Middle frontal gyrus (tissue), 1 donor: Measurements from ENCODE around the gene CYBA.
"Not testable (repeated sequence)": the region's sequence is repeated elsewhere in the genome, so short reads cannot be mapped to it uniquely, and the experiment has no call there.

Experiments
- DNase-seq: peaks from one replicate; pipeline ENCODE4 v3.0.0-alpha.2; 2015; ENCODE audit warnings: low spot score; ENCODE audit errors: extremely low spot score

The CYBA gene

GRCh38 chr16:88614818-88615580 lies 35.9 kb downstream of the CYBA start:
- no peak for DNase-seq

GRCh38 chr16:88613911-88614817 lies 36.7 kb downstream of the CYBA start:
- DNase-seq = no peak

- no peak for DNase-seq
Measured at GRCh38 chr16:88613293-88613692, 37.6 kb downstream of the CYBA start.

- no peak for DNase-seq
Measured at GRCh38 chr16:88610909-88611812, 39.7 kb downstream of the CYBA start.

GRCh38 chr16:88610080-88610479 lies 40.8 kb downstream of the CYBA start:
- no peak for DNase-seq

- not testable (repeated sequence) for DNase-seq
Measured at GRCh38 chr16:88609426-88609825, 41.4 kb downstream of the CYBA start.

- no peak for DNase-seq
Measured at GRCh38 chr16:88608076-88608475, 42.8 kb downstream of the CYBA start.

- DNase-seq = no peak
Measured at GRCh38 chr16:88606148-88606757, 44.6 kb downstream of the CYBA start.

GRCh38 chr16:88605186-88606147 lies 45.4 kb downstream of the CYBA start:
- no peak for DNase-seq

- no peak for DNase-seq
Measured at GRCh38 chr16:88602091-88602490, 48.8 kb downstream of the CYBA start.

- no peak for DNase-seq
Measured at GRCh38 chr16:88601313-88602036, 49.4 kb downstream of the CYBA start.

GRCh38 chr16:88600539-88600896 lies 50.3 kb downstream of the CYBA start:
- DNase-seq = no peak

GRCh38 chr16:88599825-88600538 lies 50.9 kb downstream of the CYBA start:
- DNase-seq = no peak

GRCh38 chr16:88599092-88599733 lies 51.6 kb downstream of the CYBA start:
- DNase-seq = no peak

GRCh38 chr16:88597856-88598491 lies 52.9 kb downstream of the CYBA start:
- DNase-seq = no peak

- peak; percentile 19 for DNase-seq
Measured at GRCh38 chr16:88596483-88596882, 54.4 kb downstream of the CYBA start.

- DNase-seq = no peak
Measured at GRCh38 chr16:88595921-88596320, 54.9 kb downstream of the CYBA start.

GRCh38 chr16:88595101-88595500 lies 55.8 kb downstream of the CYBA start:
- no peak for DNase-seq
